Measurements from ENCODE around the gene CELSR1.

- TF ChIP-seq ZNF331 (CRISPR knock-in tag; IDR thresholded peaks at IDR 0.05): no peak
- no peak for TF ChIP-seq REST (IDR thresholded peaks at IDR 0.05; ENCODE audit: borderline replicate concordance in 1 of 2, low read depth in 1 of 2, low read length in 2 of 2)
- TF ChIP-seq ZNF326 (CRISPR knock-in tag; IDR thresholded peaks at IDR 0.05; ENCODE audit: borderline replicate concordance): no peak
- no peak for TF ChIP-seq SP1 (IDR thresholded peaks at IDR 0.05)
- TF ChIP-seq SP1 (CRISPR knock-in tag; IDR thresholded peaks at IDR 0.05): no peak
- no peak for TF ChIP-seq ATF7 (IDR thresholded peaks at IDR 0.05)
- no peak for TF ChIP-seq ATF7 (CRISPR knock-in tag; IDR thresholded peaks at IDR 0.05)
- TF ChIP-seq SNRNP70 (IDR thresholded peaks at IDR 0.05; ENCODE audit: low read depth, low read length): no peak
- no peak for TF ChIP-seq ZC3H4 (CRISPR knock-in tag; IDR thresholded peaks at IDR 0.05; ENCODE audit: borderline replicate concordance)
Measured at GRCh38 chr22:46327691-46328465, 209.5 kb downstream of the CELSR1 start.
